OCI-LY3 (cell line): Measurements from ENCODE around the gene TMEM127.

Experiments used
- CTCF ChIP-seq: fragments of 200-600, 300-600 bp; sonication (generic); IDR thresholded peaks from 2 replicates; pipeline ENCODE4 v1.5.1; 2014; ENCODE audit warnings: antibody characterized with exemption, low read length, low read depth
- EZH2phosphoT487 ChIP-seq: fragments of 200-600 bp; shearing (Covaris generic); IDR thresholded peaks from 2 replicates; pipeline ENCODE4 v1.6.1; 2018; ENCODE audit warnings: antibody characterized with exemption, mixed run types, low read depth

- TF ChIP-seq CTCF = no peak
- TF ChIP-seq EZH2phosphoT487 = no peak
Observed at GRCh38 chr2:96248624-96249023, 17.2 kb downstream of the TMEM127 start.
